IPS-15b (cell line): ENCODE results near the gene PHTF1.
"Not testable (repeated sequence)": the region's sequence is repeated elsewhere in the genome, so short reads cannot be mapped to it uniquely, and the experiment has no call there.

ENCODE experiments used
- H3K27me3 ChIP-seq: one replicate; pipeline ENCODE4 v1.6.1; 2013; ENCODE audit warnings: low read length; ENCODE audit not compliant: control insufficient read depth, insufficient read depth
- H3K36me3 ChIP-seq: one replicate; pipeline ENCODE4 v1.6.1; 2013; ENCODE audit warnings: low read length; ENCODE audit not compliant: control insufficient read depth, insufficient read depth
- H3K4me1 ChIP-seq: one replicate; pipeline ENCODE4 v1.6.1; 2013; ENCODE audit warnings: mild to moderate bottlenecking, low read length; ENCODE audit not compliant: control insufficient read depth, insufficient read depth
- H3K4me3 ChIP-seq: one replicate; pipeline ENCODE4 v1.5.1; 2013; ENCODE audit warnings: low read depth, low read length
- H3K9ac ChIP-seq: one replicate; pipeline ENCODE4 v1.6.1; 2013; ENCODE audit warnings: low read depth, mild to moderate bottlenecking, low read length
- H3K9me3 ChIP-seq: one replicate; pipeline ENCODE4 v1.6.1; 2013; ENCODE audit warnings: mild to moderate bottlenecking, low read length; ENCODE audit not compliant: control insufficient read depth, insufficient read depth

Gene PHTF1

GRCh38 chr1:113747376-113747775 lies 11.9 kb downstream of the PHTF1 start:
- Histone ChIP-seq H3K4me1 (no peaks in the 10 kb centered on the region), H3K27me3 (no peaks in the 10 kb centered on the region), H3K9ac (no peak overlapping the region), H3K4me3 (no peak overlapping the region), H3K36me3 (no peaks in the 10 kb centered on the region), H3K9me3 (no peaks in the 10 kb centered on the region)

- no peaks in the 10 kb centered on the region for H3K27me3 ChIP-seq
- no peak overlapping the region for H3K4me3 ChIP-seq
- H3K36me3 ChIP-seq = no peaks in the 10 kb centered on the region
- no peak overlapping the region for H3K9ac ChIP-seq
- H3K4me1 ChIP-seq = no peaks in the 10 kb centered on the region
- no peaks in the 10 kb centered on the region for H3K9me3 ChIP-seq
Measured at GRCh38 chr1:113745425-113745824, 13.9 kb downstream of the PHTF1 start.

- Histone ChIP-seq H3K27me3 (no peaks in the 10 kb centered on the region), H3K9me3 (no peaks in the 10 kb centered on the region), H3K4me1 (no peaks in the 10 kb centered on the region), H3K9ac (no peak overlapping the region), H3K36me3 (no peaks in the 10 kb centered on the region), H3K4me3 (no peak overlapping the region)
Measured at GRCh38 chr1:113744114-113744513, 15.2 kb downstream of the PHTF1 start.

- H3K4me3 ChIP-seq = no peak overlapping the region
- no peaks in the 10 kb centered on the region for H3K4me1 ChIP-seq
- no peaks in the 10 kb centered on the region for H3K27me3 ChIP-seq
- no peak overlapping the region for H3K9ac ChIP-seq
- no peaks in the 10 kb centered on the region for H3K9me3 ChIP-seq
- H3K36me3 ChIP-seq = no peaks in the 10 kb centered on the region
Measured at GRCh38 chr1:113742515-113742914, 16.8 kb downstream of the PHTF1 start.

- H3K27me3 ChIP-seq = no peaks in the 10 kb centered on the region
Measured at GRCh38 chr1:113734357-113735055, 24.8 kb downstream of the PHTF1 start.

GRCh38 chr1:113732802-113733201 lies 26.5 kb downstream of the PHTF1 start:
- Histone ChIP-seq H3K9ac (no peak overlapping the region), H3K36me3 (no peaks in the 10 kb centered on the region), H3K4me3 (no peak overlapping the region), H3K9me3 (no peaks in the 10 kb centered on the region), H3K27me3 (no peaks in the 10 kb centered on the region), H3K4me1 (no peaks in the 10 kb centered on the region)

More at GRCh38 chr1:113734357-113735055, 24.8 kb downstream of the PHTF1 start:
- no peaks in the 10 kb centered on the region for H3K4me1 ChIP-seq
- H3K4me3 ChIP-seq = no peak overlapping the region
- no peaks in the 10 kb centered on the region for H3K9me3 ChIP-seq
- no peak overlapping the region for H3K9ac ChIP-seq
- no peaks in the 10 kb centered on the region for H3K36me3 ChIP-seq

GRCh38 chr1:113721010-113721409 lies 38.3 kb downstream of the PHTF1 start:
- Histone ChIP-seq H3K36me3 (peaks cover 8% of the 10 kb centered on the region), H3K9ac (no peak overlapping the region), H3K4me3 (no peak overlapping the region), H3K4me1 (no peaks in the 10 kb centered on the region), H3K9me3 (peaks cover 5% of the 10 kb centered on the region), H3K27me3 (no peaks in the 10 kb centered on the region)

- H3K9me3 ChIP-seq, H3K4me3 ChIP-seq, H3K27me3 ChIP-seq, H3K36me3 ChIP-seq, H3K4me1 ChIP-seq, H3K9ac ChIP-seq: not testable (repeated sequence)
Measured at GRCh38 chr1:113718621-113719020, 40.7 kb downstream of the PHTF1 start.

- H3K4me1 ChIP-seq, H3K4me3 ChIP-seq, H3K27me3 ChIP-seq, H3K36me3 ChIP-seq, H3K9me3 ChIP-seq, H3K9ac ChIP-seq: not testable (repeated sequence)
Measured at GRCh38 chr1:113717506-113717905, 41.8 kb downstream of the PHTF1 start.

GRCh38 chr1:113714606-113715269 lies 44.5 kb downstream of the PHTF1 start:
- H3K9ac ChIP-seq = no peak overlapping the region
- H3K4me3 ChIP-seq = no peak overlapping the region
- no peaks in the 10 kb centered on the region for H3K4me1 ChIP-seq
- no peaks in the 10 kb centered on the region for H3K27me3 ChIP-seq
- no peaks in the 10 kb centered on the region for H3K9me3 ChIP-seq
- H3K36me3 ChIP-seq = peaks cover 8% of the 10 kb centered on the region

- no peak overlapping the region for H3K4me3 ChIP-seq
- no peak overlapping the region for H3K9ac ChIP-seq
- no peaks in the 10 kb centered on the region for H3K27me3 ChIP-seq
- no peaks in the 10 kb centered on the region for H3K36me3 ChIP-seq
- H3K4me1 ChIP-seq = peaks cover 4% of the 10 kb centered on the region
- no peaks in the 10 kb centered on the region for H3K9me3 ChIP-seq
Measured at GRCh38 chr1:113701429-113701828, 57.9 kb downstream of the PHTF1 start.

- Histone ChIP-seq H3K4me3 (no peak overlapping the region), H3K36me3 (no peaks in the 10 kb centered on the region), H3K27me3 (no peaks in the 10 kb centered on the region), H3K9ac (no peak overlapping the region), H3K4me1 (no peaks in the 10 kb centered on the region), H3K9me3 (no peaks in the 10 kb centered on the region)
Measured at GRCh38 chr1:113694910-113695309, 64.4 kb downstream of the PHTF1 start.
